ENCODE measurements around the gene S100A6.

- no peak for TF ChIP-seq CTCF (conservative IDR thresholded peaks at IDR 0.05; ENCODE audit: low read depth, low read length)
- TF ChIP-seq EZH2 (IDR thresholded peaks at IDR 0.05; ENCODE audit: low read length, unreplicated experiment) = no peak
Observed at GRCh38 chr1:153506831-153507413, 28.9 kb downstream of the S100A6 start.
